Measurements from ENCODE around the gene IL20RB. TPM values are rescaled to one million over a fixed set of nuclear protein-coding genes. Genes with fewer than 3 reads are reported as not detected.

Gene IL20RB
- total and polyA plus RNA-seq, 2 of the 13 experiments (the other 11 are each of a cell fraction or from before 2014, with no cell fraction given) = 0.22 to 0.32 TPM

DNA sequence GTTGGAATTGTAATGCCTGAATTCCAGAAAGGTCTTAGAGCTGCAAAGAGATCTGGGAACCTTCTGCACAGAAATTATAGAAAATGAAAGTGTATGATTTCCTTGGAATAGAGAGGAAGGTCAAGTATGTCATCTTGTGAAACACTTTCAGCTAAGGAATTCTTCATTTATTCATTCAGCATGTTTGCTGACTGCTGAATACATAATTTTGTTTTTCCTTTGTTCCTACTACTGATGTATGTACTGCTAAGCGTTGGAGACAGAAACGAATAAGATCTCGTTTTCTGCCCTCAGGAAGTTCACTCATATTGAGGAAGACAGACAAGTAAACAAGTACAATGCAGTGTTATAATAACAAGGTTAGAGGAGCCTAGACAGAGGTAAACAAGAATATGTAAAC, 14.3 kb upstream of the IL20RB start (continued):
- TF ChIP-seq, protein P1, sequence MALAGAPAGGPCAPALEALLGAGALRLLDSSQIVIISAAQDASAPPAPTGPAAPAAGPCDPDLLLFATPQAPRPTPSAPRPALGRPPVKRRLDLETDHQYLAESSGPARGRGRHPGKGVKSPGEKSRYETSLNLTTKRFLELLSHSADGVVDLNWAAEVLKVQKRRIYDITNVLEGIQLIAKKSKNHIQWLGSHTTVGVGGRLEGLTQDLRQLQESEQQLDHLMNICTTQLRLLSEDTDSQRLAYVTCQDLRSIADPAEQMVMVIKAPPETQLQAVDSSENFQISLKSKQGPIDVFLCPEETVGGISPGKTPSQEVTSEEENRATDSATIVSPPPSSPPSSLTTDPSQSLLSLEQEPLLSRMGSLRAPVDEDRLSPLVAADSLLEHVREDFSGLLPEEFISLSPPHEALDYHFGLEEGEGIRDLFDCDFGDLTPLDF (CRISPR knock-in tag; IDR thresholded peaks at IDR 0.05) = no peak
- TF ChIP-seq ZSCAN9 (CRISPR knock-in tag; IDR thresholded peaks at IDR 0.05; ENCODE audit: borderline replicate concordance) = no peak

DNA sequence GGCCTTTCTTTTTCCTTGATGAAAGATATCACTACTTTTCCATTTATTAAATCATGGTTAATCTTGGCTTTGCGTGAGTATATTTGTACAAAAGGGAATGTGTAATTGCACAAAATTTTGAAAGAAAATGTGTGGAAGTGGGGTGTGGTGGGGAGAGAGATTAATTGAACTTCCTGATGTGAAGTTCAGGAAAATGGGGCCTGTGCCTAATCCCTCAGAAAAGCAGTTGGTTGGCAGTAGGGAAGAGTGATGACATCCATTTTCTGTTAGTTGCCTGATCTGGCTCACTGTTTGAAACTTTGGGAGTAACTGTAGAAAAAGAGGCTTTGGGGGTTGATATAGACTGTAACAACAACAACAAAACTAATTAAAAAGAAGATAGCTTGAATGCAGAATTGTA, 10.8 kb upstream of the IL20RB start:
- ATAC-seq (no peak), FAIRE-seq (no peak), DNase-seq (ENCODE audit: low spot score) (no peak)
- Histone ChIP-seq H3K27me3 (ENCODE audit: control insufficient read depth in 1 of 2, insufficient read depth in 2 of 2, low read length in 2 of 2) (no peaks in the 10 kb centered on the region; a peak in 1 of 5 replicates), H3K4me1 (ENCODE audit: insufficient read depth, low read length) (peaks cover 16% of the 10 kb centered on the region), H3K9me3 (ENCODE audit: low read length) (no peaks in the 10 kb centered on the region), H3K4me2 (ENCODE audit: low read depth, low read length) (no peak overlapping the region), H3K9ac (ENCODE audit: insufficient read depth, low read depth, low read length) (no peak overlapping the region), H3K27ac (ENCODE audit: extremely low read length, insufficient read depth, low read length) (no peak overlapping the region), H2AFZ (ENCODE audit: low read length) (no peak overlapping the region), H4K20me1 (ENCODE audit: insufficient read depth, low read length) (no peaks in the 10 kb centered on the region), H3K36me3 (replicated peaks in 1 of 2; ENCODE audit: control insufficient read depth in 1 of 2, insufficient read depth in 2 of 2, low read length in 2 of 2) (peaks cover 4 to 8% of the 10 kb centered on the region in 2 experiments; a peak in 3 of 5 replicates), H3K4me3 (replicated peaks in 1 of 3; ENCODE audit: insufficient read depth in 1 of 3, low read depth in 2 of 3, low read length in 3 of 3) (no peak overlapping the region), H3K79me2 (ENCODE audit: insufficient read depth, low read length) (peaks cover 7% of the 10 kb centered on the region)
- no TSS peak for BruUV-seq (replicated peaks)
- intact Hi-C loops (cut with micrococcal nuclease; ENCODE audit: unreplicated experiment) = no loop called here
- 100% methylated on average over 1 of the region's 1 CpG for WGBS (ENCODE audit: low lambda C conversion rate)
- CTCF ChIA-PET (ENCODE audit: low intra/inter-chr PET ratio, low total read pairs) = no interaction called here
- in situ Hi-C loops (cut with HindIII; ENCODE audit: extremely low pct_ligation_motif_present, low pct_unique_long_range_greater_than_20kb) = no loop called here
- POLR2A ChIA-PET = no interaction called here
- TF ChIP-seq ZNF768 (CRISPR knock-in tag; IDR thresholded peaks at IDR 0.05) = no peak
- TF ChIP-seq, protein P2, sequence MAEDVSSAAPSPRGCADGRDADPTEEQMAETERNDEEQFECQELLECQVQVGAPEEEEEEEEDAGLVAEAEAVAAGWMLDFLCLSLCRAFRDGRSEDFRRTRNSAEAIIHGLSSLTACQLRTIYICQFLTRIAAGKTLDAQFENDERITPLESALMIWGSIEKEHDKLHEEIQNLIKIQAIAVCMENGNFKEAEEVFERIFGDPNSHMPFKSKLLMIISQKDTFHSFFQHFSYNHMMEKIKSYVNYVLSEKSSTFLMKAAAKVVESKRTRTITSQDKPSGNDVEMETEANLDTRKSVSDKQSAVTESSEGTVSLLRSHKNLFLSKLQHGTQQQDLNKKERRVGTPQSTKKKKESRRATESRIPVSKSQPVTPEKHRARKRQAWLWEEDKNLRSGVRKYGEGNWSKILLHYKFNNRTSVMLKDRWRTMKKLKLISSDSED (CRISPR knock-in tag; IDR thresholded peaks at IDR 0.05) = no peak
- no peak for TF ChIP-seq THYN1 (CRISPR knock-in tag; IDR thresholded peaks at IDR 0.05; ENCODE audit: borderline replicate concordance, low read depth)
- no peak for TF ChIP-seq ZSCAN30 (CRISPR knock-in tag; IDR thresholded peaks at IDR 0.05)
- TF ChIP-seq ZNF672 (CRISPR knock-in tag; IDR thresholded peaks at IDR 0.05) = no peak
- TF ChIP-seq, protein P3, sequence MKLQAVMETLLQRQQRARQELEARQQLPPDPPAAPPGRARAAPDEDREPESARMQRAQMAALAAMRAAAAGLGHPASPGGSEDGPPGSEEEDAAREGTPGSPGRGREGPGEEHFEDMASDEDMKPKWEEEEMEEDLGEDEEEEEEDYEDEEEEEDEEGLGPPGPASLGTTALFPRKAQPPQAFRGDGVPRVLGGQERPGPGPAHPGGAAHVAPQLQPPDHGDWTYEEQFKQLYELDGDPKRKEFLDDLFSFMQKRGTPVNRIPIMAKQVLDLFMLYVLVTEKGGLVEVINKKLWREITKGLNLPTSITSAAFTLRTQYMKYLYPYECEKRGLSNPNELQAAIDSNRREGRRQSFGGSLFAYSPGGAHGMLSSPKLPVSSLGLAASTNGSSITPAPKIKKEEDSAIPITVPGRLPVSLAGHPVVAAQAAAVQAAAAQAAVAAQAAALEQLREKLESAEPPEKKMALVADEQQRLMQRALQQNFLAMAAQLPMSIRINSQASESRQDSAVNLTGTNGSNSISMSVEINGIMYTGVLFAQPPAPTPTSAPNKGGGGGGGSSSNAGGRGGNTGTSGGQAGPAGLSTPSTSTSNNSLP (IDR thresholded peaks at IDR 0.05; ENCODE audit: low read depth, low read length) = no peak
- TF ChIP-seq TOPORS (CRISPR knock-in tag; IDR thresholded peaks at IDR 0.05) = no peak
- TF ChIP-seq MTA3 (CRISPR knock-in tag; IDR thresholded peaks at IDR 0.05) = no peak
- TF ChIP-seq, protein P4, sequence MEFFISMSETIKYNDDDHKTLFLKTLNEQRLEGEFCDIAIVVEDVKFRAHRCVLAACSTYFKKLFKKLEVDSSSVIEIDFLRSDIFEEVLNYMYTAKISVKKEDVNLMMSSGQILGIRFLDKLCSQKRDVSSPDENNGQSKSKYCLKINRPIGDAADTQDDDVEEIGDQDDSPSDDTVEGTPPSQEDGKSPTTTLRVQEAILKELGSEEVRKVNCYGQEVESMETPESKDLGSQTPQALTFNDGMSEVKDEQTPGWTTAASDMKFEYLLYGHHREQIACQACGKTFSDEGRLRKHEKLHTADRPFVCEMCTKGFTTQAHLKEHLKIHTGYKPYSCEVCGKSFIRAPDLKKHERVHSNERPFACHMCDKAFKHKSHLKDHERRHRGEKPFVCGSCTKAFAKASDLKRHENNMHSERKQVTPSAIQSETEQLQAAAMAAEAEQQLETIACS (CRISPR knock-in tag; IDR thresholded peaks at IDR 0.05) = no peak
- TF ChIP-seq AGO1 (IDR thresholded peaks at IDR 0.05; ENCODE audit: low read depth, low read length, poor library complexity, severe bottlenecking) = no peak

Measured in HepG2 (cell line).